ENCODE data around the gene NRP2.

- TF ChIP-seq, protein P1, sequence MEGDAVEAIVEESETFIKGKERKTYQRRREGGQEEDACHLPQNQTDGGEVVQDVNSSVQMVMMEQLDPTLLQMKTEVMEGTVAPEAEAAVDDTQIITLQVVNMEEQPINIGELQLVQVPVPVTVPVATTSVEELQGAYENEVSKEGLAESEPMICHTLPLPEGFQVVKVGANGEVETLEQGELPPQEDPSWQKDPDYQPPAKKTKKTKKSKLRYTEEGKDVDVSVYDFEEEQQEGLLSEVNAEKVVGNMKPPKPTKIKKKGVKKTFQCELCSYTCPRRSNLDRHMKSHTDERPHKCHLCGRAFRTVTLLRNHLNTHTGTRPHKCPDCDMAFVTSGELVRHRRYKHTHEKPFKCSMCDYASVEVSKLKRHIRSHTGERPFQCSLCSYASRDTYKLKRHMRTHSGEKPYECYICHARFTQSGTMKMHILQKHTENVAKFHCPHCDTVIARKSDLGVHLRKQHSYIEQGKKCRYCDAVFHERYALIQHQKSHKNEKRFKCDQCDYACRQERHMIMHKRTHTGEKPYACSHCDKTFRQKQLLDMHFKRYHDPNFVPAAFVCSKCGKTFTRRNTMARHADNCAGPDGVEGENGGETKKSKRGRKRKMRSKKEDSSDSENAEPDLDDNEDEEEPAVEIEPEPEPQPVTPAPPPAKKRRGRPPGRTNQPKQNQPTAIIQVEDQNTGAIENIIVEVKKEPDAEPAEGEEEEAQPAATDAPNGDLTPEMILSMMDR (IDR thresholded peaks at IDR 0.05), result no peak
- TF ChIP-seq POLR2AphosphoS5 (IDR thresholded peaks at IDR 0.05), result no peak
- no peak for TF ChIP-seq POLR2A (IDR thresholded peaks at IDR 0.05)
Observed at GRCh38 chr2:205802065-205802464, 119.8 kb downstream of the NRP2 start.
